Tibial artery (tissue), 4 donors: ENCODE measurements around the gene TRAPPC12.

ENCODE experiments used
- DNase-seq, 2 donors: peaks; one replicate each; pipeline ENCODE4 v3.0.0-alpha.2; 2019
- H3K27ac ChIP-seq, 2 donors: fragments of 200-600 bp; sonication (generic) in 1 of 2; 1 replicate in 1 of 2; 2 replicates in 1 of 2; pipeline ENCODE4 v1.5.1; 2018 to 2019; ENCODE audit warnings: mild to moderate bottlenecking in 1 of 2
- H3K27me3 ChIP-seq, 2 donors: fragments of 200-600 bp; sonication (generic) in 1 of 2; one replicate each; pipeline versions ENCODE4 v1.5.1 to v1.6.0; 2016 to 2019
- H3K36me3 ChIP-seq, 3 donors: fragments of 200-600 bp; sonication (generic) in 2 of 3; one replicate each; pipeline ENCODE4 v1.5.1; 2016 to 2019; ENCODE audit warnings: mild to moderate bottlenecking in 2 of 3
- H3K4me1 ChIP-seq, 4 donors: fragments of 200-600 bp; sonication (generic) in 2 of 4; 1 replicate in 3 of 4; 2 replicates in 1 of 4; pipeline ENCODE4 v1.5.1; 2016 to 2019
- H3K4me3 ChIP-seq, 2 donors: fragments of 200-600 bp; sonication (generic) in 1 of 2; 1 replicate in 1 of 2; 2 replicates in 1 of 2; pipeline ENCODE4 v1.5.1; 2018 to 2019; ENCODE audit warnings: mild to moderate bottlenecking in 2 of 2
- H3K9me3 ChIP-seq, 3 donors: fragments of 200-600 bp; sonication (generic) in 1 of 3; one replicate each; pipeline ENCODE4 v1.5.1; 2016 to 2019
- intact Hi-C: fragments of 100-400 bp; cut with DNase I; formaldehyde crosslinking; loops from one replicate; pipeline ENCODE4 v1.15.0; 2023; ENCODE audit warnings: low total_unique reads
- TF ChIP-seq, protein P1 (sequence below), 2 experiments: fragments of 200-600 bp in 1 of 2; fragments of 450-650 bp in 1 of 2; IDR thresholded peaks; one replicate each; pipeline ENCODE4 v1.5.1; 2017 to 2019; ENCODE audit warnings: antibody characterized with exemption in 2 of 2, mild to moderate bottlenecking in 1 of 2, moderate library complexity in 1 of 2

TRAPPC12 gene

DNA sequence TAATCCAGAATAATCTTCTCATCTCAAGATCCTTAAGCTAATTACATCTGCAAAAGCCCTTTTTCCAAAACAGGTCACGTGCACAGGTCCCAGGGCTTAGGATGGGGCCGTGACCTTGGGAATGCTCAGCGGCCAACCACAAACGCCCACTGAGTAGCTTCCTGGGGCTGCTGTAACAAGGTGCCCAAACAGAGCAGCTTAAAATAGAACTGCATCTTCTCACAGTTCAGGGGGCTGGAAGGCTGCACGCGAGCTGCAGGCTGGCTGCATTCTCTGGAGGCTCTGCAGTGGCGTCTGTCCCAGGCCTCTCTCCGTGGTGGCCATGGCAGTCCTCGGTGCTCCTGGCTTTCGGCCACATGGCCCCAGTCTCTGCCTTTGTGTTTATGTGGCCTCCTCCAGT lies 107.9 kb downstream of the TRAPPC12 start:
- H3K27ac ChIP-seq = peak overlapping the region; percentile 15 to 50
- intact Hi-C loops = no loop called here
- DNase-seq = no peak
- H3K4me1 ChIP-seq = peaks cover 0 to 26% (median 8%) of the 10 kb centered on the region in 4 donors
- H3K27me3 ChIP-seq = no peaks in the 10 kb centered on the region
- H3K9me3 ChIP-seq = no peaks in the 10 kb centered on the region
- TF ChIP-seq, protein P1, sequence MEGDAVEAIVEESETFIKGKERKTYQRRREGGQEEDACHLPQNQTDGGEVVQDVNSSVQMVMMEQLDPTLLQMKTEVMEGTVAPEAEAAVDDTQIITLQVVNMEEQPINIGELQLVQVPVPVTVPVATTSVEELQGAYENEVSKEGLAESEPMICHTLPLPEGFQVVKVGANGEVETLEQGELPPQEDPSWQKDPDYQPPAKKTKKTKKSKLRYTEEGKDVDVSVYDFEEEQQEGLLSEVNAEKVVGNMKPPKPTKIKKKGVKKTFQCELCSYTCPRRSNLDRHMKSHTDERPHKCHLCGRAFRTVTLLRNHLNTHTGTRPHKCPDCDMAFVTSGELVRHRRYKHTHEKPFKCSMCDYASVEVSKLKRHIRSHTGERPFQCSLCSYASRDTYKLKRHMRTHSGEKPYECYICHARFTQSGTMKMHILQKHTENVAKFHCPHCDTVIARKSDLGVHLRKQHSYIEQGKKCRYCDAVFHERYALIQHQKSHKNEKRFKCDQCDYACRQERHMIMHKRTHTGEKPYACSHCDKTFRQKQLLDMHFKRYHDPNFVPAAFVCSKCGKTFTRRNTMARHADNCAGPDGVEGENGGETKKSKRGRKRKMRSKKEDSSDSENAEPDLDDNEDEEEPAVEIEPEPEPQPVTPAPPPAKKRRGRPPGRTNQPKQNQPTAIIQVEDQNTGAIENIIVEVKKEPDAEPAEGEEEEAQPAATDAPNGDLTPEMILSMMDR (IDR thresholded peaks at IDR 0.05) = no peak
- no peak overlapping the region for H3K4me3 ChIP-seq
- peaks cover 0 to 38% (median 18%) of the 10 kb centered on the region in 3 donors for H3K36me3 ChIP-seq

DNA sequence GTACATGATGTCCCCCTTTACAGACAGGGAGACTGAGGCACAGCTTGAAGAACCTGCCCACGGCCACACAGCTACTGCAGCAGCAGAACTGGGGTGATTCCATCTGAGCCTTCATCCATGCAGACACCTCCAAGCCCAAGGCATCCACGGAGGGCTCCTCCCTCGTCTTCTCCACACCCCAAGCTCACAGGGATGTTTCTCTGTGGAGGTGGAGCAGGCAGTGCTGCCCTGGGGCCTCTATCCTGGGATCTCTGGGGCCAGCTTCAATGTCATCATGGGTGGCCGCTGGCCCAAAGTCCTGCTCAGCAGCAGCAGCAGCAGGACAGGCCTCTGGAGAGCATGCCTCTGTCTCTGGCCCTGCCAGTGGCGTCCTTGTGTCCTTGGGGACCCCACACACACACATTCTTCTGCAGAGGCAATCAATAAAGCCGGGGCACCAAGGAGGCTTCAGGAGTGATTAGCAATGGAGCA lies 108.6 kb downstream of the TRAPPC12 start:
- Histone ChIP-seq H3K27ac (peak overlapping the region; percentile 15 to 50), H3K4me1 (peaks cover 0 to 30% (median 9%) of the 10 kb centered on the region in 4 donors), H3K9me3 (no peaks in the 10 kb centered on the region), H3K4me3 (no peak overlapping the region), H3K36me3 (peaks cover 0 to 34% (median 14%) of the 10 kb centered on the region in 3 donors), H3K27me3 (no peaks in the 10 kb centered on the region)
- DNase-seq = no peak
- TF ChIP-seq, protein P1 (IDR thresholded peaks at IDR 0.05) = no peak
- intact Hi-C loops = no loop called here

DNA sequence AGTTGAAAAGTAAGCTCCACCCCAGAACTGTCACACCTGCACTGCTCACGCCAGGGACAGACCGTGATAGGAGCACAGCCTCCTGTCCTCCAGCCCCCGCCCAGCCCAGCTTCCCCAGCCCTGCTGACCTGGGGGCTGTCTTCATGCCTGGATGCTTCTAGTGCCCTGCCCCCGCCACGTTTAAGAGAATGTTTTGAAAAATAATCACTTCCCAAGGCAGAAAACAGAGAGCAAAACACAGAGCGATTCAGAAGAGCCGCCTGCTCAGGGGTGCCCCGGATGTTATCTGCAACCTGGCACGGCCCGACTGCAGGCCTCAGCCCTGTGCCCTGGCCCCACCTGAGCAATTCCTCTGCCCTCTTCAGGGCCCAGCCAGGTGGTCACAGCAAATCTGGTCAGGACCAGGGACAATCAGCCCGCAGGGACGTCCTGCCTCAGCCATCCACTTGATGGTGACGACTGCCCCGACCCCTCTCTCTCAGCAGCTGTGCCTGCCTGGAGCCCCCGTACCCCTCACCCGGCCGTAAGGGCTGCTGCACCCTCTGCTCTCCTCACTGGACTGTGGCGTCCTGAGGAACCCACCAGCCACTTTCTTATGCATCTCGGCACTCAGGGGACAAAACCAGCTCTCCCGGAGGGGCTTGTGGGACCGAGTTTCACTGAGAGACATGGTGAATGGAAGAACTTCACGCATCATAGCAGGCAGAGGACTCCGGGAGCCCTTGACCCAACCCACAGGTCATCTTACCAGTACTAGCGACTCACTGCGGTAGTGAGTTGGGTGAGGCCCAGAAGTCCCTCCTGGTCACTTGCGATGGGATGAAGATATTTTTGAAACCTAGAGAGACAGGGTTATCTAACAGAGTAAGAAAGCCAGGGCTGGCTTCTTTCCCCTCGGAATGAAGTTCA lies 109.6 kb downstream of the TRAPPC12 start:
- intact Hi-C loops = no loop called here
- TF ChIP-seq, protein P1 (IDR thresholded peaks at IDR 0.05) = no peak
- H3K9me3 ChIP-seq = no peaks in the 10 kb centered on the region
- H3K27ac ChIP-seq = peak overlapping the region in 1 of 2 donors; percentile 50
- H3K4me3 ChIP-seq = no peak overlapping the region
- H3K4me1 ChIP-seq = peaks cover 0 to 40% (median 16%) of the 10 kb centered on the region in 4 donors
- peaks cover 0 to 24% (median 10%) of the 10 kb centered on the region in 3 donors for H3K36me3 ChIP-seq
- no peak for DNase-seq
- no peaks in the 10 kb centered on the region for H3K27me3 ChIP-seq

DNA sequence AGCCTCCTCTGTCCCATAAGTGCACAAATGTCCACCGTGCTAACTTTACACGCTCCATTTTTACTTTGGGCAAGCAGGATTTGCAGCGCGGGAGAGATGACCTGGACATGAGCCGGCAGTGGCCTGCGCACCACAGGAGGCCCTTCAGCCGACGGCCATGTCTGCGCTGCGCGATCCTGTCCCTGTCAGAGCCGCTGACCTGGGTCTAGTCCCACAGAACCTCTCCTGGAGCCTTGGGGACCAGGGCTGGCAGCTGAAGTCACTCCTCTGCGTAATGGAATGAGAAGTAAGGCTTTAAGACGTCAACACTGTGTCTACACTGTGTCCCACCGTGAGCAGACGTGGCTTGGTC lies 110.2 kb downstream of the TRAPPC12 start:
- H3K4me3 ChIP-seq = no peak overlapping the region
- intact Hi-C loops = no loop called here
- DNase-seq = no peak
- H3K27ac ChIP-seq = peak overlapping the region in 1 of 2 donors; percentile 50
- peaks cover 0 to 43% (median 16%) of the 10 kb centered on the region in 4 donors for H3K4me1 ChIP-seq
- H3K9me3 ChIP-seq = no peaks in the 10 kb centered on the region
- peaks cover 0 to 18% (median 6%) of the 10 kb centered on the region in 3 donors for H3K36me3 ChIP-seq
- TF ChIP-seq, protein P1 (IDR thresholded peaks at IDR 0.05) = no peak
- H3K27me3 ChIP-seq = no peaks in the 10 kb centered on the region

DNA sequence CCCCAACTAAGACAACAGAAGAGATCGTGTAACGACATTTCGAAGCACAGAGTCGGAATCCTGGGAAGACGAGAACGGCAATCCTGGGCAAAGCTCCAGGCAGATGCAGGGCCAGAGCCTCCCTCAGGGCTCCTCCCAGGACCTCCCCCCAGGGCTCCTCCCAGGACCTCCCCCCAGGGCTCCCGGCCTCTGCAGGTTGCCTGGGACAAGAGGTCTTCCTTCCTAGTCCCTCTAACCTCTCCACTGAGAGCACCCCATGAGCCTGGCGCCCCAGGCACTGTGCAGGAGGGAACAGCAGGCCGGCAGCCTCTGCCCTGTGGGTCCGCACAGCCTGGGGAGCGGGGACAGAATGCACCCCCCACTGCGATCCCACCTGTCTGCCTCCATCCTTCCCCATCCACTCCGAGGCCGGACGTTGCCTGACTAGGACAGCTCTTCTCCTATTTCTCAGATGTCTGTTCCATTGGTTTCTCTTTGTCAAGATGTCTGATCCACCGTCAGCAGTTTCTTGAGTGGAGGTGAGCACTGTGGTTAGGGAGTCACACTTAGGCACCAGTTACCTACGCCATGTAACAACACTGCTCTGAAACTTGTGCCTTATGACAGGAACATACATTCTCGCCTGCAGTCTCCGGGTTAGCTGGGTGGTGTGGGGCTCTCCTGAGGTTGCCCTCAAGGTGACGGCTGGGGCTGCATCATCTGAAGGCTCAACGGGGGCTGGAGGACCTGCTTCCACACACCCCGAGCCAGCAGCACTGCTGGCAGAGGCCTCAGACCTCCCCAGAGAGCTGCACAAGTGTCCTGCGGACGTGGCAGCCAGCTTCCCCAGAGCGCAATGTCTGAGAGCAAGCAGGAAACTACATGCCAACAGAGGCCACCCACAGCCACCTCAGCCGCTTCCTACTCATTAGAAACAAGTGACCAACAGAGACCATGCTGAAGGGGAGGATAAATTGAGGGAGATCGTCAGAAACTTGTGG lies 111.0 kb downstream of the TRAPPC12 start:
- intact Hi-C loops = no loop called here
- TF ChIP-seq, protein P1 (IDR thresholded peaks at IDR 0.05) = no peak
- DNase-seq = no peak
- Histone ChIP-seq H3K9me3 (no peaks in the 10 kb centered on the region), H3K27me3 (no peaks in the 10 kb centered on the region), H3K36me3 (peaks cover 5 to 18% (median 13%) of the 10 kb centered on the region in 3 donors), H3K4me1 (peaks cover 0 to 43% (median 16%) of the 10 kb centered on the region in 4 donors), H3K4me3 (no peak overlapping the region), H3K27ac (peak overlapping the region in 1 of 2 donors; percentile 50)
